Measurements from ENCODE around the gene STAB1.

STAB1 gene

GRCh38 chr3:52487788-52488691 is 7.1 kb upstream of the STAB1 start:
- no peak for DNase-seq

DNA sequence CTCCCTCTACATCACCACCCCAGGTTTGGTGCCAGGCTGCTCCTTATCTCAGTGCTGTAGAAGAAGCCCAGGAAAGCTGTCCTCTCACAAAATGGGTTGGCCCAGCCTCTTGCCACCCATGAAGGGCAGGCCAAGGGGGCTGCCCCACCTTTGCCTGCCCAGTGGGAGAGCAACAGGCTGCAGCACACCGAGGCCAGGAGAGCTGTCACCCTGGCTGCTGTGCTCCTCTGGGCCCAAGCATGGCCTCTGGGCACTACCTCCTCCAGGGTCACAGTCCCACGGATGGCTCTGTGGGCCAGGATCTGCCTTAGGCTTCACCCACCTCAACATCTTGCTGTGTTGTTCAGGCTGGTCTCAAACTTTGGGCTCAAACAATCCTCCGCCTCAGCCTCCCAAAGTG is 6.4 kb upstream of the STAB1 start:
- no peak for DNase-seq

- DNase-seq, result no peak
Observed at GRCh38 chr3:52489453-52489852, 5.7 kb upstream of the STAB1 start.

DNA sequence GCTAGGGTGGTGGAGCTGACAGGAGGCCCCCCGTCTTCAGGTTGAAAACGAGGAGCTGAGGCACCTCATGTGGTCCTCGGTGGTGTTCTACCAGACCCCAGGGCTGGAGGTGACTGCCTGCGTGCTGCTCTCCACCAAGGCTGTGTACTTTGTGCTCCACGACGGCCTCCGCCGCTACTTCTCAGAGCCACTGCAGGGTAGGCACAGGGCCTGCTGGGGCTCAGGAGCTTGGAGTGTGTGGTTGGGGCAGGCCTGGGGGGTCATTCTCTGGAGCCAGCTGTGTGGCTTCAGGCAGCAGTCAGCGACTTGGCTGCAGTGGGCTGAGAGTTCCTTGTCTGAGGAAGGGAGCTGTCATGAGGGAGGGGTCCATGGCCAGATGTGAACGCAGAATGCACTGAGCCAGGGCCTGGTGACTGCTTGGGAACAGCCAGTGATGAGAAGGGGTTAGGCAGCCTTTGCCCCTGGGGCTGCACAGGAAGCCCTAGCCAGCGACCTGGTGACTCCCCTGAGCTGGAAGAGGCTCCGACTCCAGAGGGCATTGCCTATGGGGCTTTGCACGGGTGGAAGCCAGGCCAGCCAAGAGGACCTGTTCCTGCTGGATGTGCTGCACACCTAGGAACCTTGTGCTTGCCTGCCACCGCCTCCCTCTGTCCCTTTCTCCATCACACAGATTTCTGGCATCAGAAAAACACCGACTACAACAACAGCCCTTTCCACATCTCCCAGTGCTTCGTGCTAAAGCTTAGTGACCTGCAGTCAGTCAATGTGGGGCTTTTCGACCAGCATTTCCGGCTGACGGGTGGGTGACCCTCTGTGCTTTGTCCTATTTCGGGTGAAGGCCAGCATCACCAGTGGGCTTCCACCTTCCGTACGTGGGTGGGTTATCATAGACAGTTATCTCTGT is 4.9 kb upstream of the STAB1 start:
- DNase-seq, result no peak

DNA sequence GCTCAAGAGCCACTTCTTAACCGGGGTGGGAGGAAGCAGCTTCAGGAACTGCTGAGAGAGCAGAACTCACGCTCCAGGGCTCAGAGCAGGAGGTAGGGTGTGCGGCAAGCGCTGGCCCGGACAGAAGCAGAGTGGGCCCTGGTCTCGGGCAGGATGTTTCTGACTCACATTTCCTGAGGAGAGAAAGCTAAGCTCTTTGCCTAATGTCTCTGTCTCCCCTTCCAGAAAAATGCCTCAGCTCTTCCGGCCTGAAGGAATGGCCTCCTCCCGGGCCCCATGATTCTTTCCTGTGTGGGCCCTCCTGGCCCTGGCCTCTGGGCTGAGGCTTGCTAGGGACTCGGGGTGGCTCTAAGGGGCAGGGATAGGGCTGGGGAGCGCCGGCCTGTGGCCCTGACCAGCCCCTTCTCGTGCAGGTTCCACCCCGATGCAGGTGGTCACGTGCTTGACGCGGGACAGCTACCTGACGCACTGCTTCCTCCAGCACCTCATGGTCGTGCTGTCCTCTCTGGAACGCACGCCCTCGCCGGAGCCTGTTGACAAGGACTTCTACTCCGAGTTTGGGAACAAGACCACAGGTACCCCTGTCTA is 4.1 kb upstream of the STAB1 start:
- DNase-seq, result peak; percentile 71

GRCh38 chr3:52492059-52492458 is 3.1 kb upstream of the STAB1 start:
- DNase-seq, result no peak

DNA sequence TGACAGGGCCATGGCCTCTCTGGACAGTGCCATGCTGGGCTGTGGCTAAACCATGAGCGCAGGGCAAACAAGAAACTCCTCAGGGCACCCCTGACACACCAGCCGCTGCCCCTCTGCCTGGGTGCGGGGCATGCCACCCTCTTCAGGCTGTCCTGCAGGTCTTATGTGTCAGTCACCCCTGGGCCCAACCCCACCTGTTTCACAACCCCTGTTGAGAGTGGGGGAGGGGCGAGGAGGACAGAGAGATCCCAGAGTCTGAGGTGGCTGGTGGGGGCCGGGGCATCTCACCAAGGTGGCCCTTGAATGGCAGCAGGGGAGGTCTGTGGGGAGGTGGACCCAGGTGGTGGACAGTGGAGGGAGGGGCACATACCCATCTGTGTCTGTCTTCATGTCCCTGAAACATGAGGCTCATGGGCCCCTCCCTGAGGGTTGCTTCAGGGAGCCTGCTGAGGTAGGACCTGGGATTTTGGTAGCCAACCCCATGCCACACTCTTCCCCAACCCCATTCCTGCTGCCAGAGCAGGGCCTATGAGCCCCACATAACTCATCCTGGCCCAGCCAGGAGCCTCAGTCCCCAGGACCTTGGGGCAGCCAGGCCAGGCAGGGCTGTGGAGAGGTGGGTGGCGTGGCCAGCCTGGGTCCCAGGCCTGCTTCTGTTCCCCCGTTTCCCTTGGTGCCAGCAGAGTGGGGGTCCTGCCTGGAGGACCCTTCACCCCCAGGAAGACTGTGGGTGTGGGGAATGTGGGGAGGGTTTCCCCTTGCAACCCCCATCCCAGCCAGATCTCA is 1.7 kb upstream of the STAB1 start:
- no peak for DNase-seq

DNA sequence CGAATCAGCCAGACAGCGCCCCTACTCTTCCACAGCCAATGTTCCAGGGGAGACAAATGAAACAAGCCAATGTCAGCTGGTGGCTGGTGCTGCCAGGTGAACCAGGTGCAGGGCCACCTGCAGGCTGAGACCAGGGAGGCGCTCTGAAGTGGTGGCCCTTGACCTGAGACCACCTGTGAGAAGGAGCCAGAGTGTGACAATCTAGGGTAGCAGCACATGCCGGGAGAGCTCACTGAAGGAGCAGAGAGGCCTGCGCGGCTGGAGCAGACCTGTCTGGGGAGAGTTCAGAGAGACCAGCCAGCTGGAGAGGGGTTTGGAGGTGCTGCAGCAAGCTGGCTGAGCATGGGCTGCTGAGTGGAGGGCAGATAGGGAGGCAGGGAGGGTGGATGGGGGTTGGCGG is 693 bp upstream of the STAB1 start:
- DNase-seq, result no peak

DNA sequence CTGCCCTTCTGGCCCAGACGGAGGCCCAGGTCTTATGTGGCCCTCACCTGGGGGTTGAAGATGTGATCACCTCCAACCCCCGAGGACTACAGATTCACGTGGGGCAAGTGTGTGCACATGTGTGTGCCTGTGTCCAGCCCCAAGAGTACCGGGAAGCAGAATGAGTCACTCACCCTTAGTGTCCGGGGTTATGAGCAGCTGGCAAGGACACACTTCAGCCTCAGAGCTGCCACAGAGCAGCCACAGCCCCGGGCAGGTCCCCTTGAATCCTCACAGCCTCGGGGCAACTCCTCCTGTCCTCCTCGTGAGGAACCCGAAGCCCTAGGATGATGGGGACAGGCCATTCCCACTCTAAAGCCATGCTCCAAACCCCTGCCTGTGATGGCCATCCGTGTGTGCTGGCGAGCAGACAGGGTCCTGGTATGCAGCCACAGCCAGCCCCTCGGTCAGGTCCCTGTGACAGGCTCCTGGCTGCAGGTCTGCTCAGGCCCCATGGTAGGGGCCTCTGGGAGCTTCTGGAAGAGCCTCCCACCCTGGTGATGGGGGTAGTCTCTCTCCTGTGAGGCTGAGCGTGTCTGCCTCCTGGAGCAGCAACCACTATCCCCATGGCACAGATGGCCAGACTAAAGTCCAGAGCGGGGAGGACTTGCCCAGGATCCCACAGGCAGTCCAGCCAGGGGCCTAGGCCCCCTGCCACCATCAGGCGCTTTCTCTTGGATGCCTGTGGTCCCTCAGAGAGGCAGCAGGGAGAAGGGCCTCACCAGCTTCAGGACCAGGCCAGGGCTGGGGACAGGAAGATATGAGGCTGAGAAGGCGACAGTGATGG is 852 bp downstream of the STAB1 start:
- no peak for DNase-seq

DNA sequence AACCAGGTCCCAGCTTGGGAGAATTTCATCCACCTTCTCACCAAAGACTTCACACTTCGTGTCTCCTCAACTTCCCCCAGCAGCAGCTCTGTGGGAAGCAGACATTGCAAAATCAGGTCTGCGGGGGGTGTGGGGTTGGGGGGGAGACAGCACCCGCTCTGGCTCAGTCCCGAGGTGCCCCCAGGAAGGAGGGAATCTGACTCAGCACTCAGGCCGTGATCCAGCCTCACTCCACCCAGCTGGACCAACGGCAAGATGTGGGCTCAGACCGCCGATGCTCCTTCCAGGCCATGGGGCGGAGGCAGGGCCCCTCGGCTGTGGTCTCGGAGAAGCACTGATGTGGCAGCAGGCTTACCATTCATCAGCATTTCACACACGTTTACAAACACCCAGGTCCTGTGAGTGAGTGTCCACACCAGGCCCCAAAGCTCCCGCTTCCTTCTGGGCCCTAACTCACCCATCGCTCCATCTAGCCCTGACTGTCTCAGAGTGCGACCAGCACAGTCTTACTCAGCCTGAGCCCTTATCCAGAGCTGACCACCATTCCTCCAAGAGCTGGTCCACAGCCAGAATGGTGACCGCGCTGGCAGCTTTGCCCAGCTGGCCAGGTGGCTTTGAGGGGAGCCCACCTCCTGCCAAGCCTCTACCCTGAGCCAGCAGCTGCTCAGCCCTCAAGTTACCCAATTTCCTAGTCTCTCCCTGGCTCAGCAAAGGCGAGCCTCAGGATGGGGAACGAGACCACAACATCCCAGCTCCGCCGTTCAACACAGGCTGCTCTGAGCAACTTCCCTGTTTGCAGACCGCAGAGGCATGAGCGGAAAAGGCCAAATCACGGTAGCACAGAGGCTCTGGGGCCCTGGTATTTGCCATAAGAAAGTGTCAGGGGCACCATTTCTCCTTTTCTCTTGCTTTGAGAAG is 3.3 kb downstream of the STAB1 start:
- DNase-seq, result peak; percentile 92

DNA sequence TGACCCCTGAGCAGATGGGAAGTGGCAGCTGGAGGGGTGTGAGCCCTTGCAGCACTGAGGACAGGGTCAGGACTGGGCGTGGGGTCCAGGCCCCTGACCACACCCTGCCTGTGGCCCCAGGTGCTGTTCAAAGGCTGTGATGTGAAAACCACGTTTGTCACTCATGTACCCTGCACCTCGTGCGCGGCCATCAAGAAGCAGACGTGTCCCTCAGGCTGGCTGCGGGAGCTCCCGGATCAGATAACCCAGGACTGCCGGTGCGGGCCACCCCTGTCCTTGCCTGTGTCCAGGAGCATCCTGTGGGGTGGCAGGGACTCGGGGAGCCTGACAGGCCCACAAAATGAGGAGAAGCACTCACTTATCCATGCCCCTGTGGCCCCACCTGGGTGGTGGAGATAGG is 5.9 kb downstream of the STAB1 start:
- DNase-seq, result no peak

DNA sequence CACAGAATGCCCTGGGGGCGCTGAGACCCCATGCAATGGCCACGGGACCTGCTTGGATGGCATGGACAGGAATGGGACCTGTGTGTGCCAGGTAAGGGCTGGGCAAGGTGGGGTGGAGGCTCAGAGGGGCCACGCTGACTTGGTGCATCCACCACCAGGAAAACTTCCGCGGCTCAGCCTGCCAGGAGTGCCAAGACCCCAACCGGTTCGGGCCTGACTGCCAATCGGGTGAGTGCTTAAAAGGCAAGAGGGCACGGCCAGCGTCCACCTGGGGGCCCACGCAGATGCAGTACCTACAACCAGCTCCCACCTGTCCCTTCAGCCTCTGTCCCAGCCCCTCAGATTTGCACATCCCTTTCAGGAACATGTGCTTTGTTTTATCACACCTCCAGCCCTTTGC is 6.9 kb downstream of the STAB1 start:
- DNase-seq, result no peak

- no peak for DNase-seq
Observed at GRCh38 chr3:52502808-52503350, 7.7 kb downstream of the STAB1 start.

- DNase-seq, result no peak
Observed at GRCh38 chr3:52503788-52504424, 8.8 kb downstream of the STAB1 start.

DNA sequence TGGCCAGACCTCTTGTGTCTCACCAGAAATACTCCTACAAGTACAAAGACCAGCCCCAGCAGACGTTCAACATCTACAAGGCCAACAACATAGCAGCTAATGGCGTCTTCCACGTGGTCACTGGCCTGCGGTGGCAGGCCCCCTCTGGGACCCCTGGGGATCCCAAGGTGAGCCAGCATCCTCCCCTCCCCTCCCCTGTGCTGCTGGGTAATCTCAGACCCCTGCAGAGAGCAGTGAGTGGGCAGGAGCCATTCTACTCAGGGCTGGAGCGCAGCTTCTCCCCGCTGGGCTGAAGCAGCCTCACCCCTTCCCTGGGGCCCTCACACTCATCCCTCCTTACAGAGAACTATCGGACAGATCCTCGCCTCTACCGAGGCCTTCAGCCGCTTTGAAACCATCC is 9.8 kb downstream of the STAB1 start:
- no peak for DNase-seq

DNA sequence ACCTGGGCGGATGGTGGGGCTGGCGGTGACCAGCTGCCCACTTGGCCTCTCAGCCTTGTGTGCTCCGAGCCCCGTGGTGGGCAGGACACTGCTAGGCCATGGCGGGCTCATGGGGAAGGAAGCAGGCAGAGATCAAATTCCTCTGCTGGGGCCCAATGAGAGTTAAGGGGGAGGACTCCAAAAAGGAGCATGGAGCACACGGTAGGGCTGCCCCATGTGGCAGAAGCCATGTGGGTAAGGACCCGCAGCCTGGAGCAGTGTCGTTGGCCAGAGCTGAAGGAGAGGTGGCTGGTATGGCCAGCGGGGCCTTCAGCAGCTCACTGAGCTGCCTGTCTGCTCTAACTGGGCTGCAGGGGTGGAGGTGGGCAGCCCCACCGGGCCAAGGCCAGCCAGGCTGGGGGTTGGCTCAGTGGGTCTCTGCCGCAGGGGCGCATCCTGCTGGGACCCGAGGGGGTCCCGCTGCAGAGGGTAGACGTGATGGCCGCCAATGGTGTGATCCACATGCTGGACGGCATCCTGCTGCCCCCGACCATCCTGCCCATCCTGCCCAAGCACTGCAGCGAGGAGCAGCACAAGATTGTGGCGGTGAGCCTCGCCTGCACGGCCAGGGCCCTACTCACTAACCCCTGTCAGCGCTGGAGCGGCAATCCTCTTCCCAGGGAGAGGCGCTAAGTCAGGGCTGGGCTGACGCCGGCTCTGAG is 11.3 kb downstream of the STAB1 start:
- DNase-seq, result no peak

- DNase-seq, result no peak
Observed at GRCh38 chr3:52507359-52507758, 12.2 kb downstream of the STAB1 start.

DNA sequence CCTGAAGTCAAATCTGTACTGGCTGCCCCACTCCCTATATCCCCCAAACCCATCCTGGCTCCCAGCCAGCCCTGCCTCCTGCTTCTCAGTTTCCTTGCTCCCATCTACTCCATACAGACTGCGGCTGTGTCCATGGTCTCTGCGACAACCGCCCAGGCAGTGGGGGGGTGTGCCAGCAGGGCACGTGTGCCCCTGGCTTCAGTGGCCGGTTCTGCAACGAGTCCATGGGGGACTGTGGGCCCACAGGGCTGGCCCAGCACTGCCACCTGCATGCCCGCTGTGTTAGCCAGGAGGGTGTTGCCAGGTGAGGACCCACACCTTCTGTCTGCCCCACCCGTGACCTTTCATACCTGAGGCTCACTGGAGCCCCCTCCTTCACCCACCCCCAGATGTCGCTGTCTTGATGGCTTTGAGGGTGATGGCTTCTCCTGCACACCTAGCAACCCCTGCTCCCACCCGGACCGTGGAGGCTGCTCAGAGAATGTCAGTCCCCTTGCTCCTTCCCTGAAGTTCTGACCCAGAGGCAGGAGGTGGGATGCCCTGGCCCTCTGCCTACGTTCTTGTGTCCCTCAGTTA is 14.7 kb downstream of the STAB1 start:
- no peak for DNase-seq

- DNase-seq, result no peak
Observed at GRCh38 chr3:52511509-52511908, 16.4 kb downstream of the STAB1 start.

Measured in GDM1 (cell line).